HepG2 (cell line): Measurements from ENCODE around the gene CENPP. TPM values are rescaled to one million over a fixed set of nuclear protein-coding genes. Genes with fewer than 3 reads are reported as not detected.
A peak's percentile ranks its signal among the peaks of the same experiment; 100 is the strongest.

ENCODE experiments used
- ATAC-seq: fragments of 200-7000 bp; cut with Tn5 transposase; 3 replicates; pipeline ENCODE4 v1.9.1; 2020; ENCODE audit warnings: mild to moderate bottlenecking, moderate library complexity
- BruUV-seq: library from RNA; stranded (reverse); fragments of 400-500 nt; replicated peaks from 2 replicates; lab custom pipeline; 2021; lab: Mats Ljungman, UMichigan
- CTCF ChIA-PET: fragments of 300-600 bp; formaldehyde crosslinking; extraction: SDS; loops from one replicate; lab custom pipeline; 2021; ENCODE audit warnings: low total read pairs, inconsistent platforms, low intra/inter-chr PET ratio; lab: Yijun Ruan, JAX
- POLR2A ChIA-PET: fragments of 350-600 bp; sonication (Branson Sonifier 250); formaldehyde crosslinking; loops from one replicate; lab custom pipeline; 2020; ENCODE audit warnings: antibody characterized with exemption, inconsistent platforms; lab: Yijun Ruan, JAX
- DNase-seq: peaks from one replicate; pipeline ENCODE4 v3.0.0-alpha.2; 2015; ENCODE audit warnings: low spot score
- FAIRE-seq: peaks from 3 replicates; lab custom pipeline; 2011; peaks lifted over from hg19 to GRCh38; lab: Jason Lieb, UNC
- H2AFZ ChIP-seq: one replicate; pipeline ENCODE4 v1.6.1; 2011; ENCODE audit warnings: low read length, inconsistent platforms
- H3K27ac ChIP-seq: fragments of 300-600 bp; 3 replicates; pipeline ENCODE4 v1.8.0; 2011; ENCODE audit warnings: mixed run types, mild to moderate bottlenecking, mixed read lengths, low read length, inconsistent platforms; ENCODE audit not compliant: insufficient read depth; ENCODE audit errors: extremely low read length
- H3K27me3 ChIP-seq, 2 experiments: fragments of 200-600 bp in 1 of 2; 2 replicates in 1 of 2; 3 replicates in 1 of 2; pipeline versions ENCODE4 v1.6.0 to v1.8.0; 2011; ENCODE audit warnings: low read length in 2 of 2, mild to moderate bottlenecking in 2 of 2, moderate library complexity in 2 of 2, inconsistent platforms in 1 of 2; ENCODE audit not compliant: insufficient read depth in 2 of 2, control insufficient read depth in 1 of 2
- H3K36me3 ChIP-seq, 2 experiments: fragments of 200-600 bp in 1 of 2; replicated peaks in 1 of 2; 2 replicates in 1 of 2; 3 replicates in 1 of 2; pipeline versions ENCODE4 v1.5.1 to v1.8.0; 2011; ENCODE audit warnings: low read length in 2 of 2, inconsistent platforms in 1 of 2; ENCODE audit not compliant: insufficient read depth in 2 of 2, control insufficient read depth in 1 of 2
- H3K4me1 ChIP-seq: 2 replicates; pipeline ENCODE4 v1.5.1; 2012; ENCODE audit warnings: low read length, inconsistent platforms; ENCODE audit not compliant: insufficient read depth
- H3K4me2 ChIP-seq: 2 replicates; pipeline ENCODE4 v1.6.0; 2011; ENCODE audit warnings: low read depth, low read length, inconsistent platforms
- H3K4me3 ChIP-seq, 3 experiments: fragments of 200-600 bp in 1 of 3; sonication (generic), shearing (Covaris generic) in 1 of 3; replicated peaks in 1 of 3; 2 replicates each; pipeline ENCODE4 v1.5.1; 2011 to 2016; ENCODE audit warnings: low read length in 3 of 3, inconsistent platforms in 2 of 3, low read depth in 2 of 3, mild to moderate bottlenecking in 2 of 3, control low read depth in 1 of 3, mixed read lengths in 1 of 3; ENCODE audit not compliant: insufficient read depth in 1 of 3
- H3K79me2 ChIP-seq: one replicate; pipeline ENCODE4 v1.6.1; 2011; ENCODE audit warnings: low read length, inconsistent platforms; ENCODE audit not compliant: insufficient read depth
- H3K9ac ChIP-seq: 2 replicates; pipeline ENCODE4 v1.6.0; 2011; ENCODE audit warnings: mild to moderate bottlenecking, low read depth, low read length, inconsistent platforms; ENCODE audit not compliant: insufficient read depth
- H3K9me3 ChIP-seq: 2 replicates; pipeline ENCODE4 v1.5.1; 2012; ENCODE audit warnings: mild to moderate bottlenecking, low read length
- H4K20me1 ChIP-seq: 2 replicates; pipeline ENCODE4 v1.6.0; 2011; ENCODE audit warnings: inconsistent platforms, mild to moderate bottlenecking, low read length, moderate library complexity; ENCODE audit not compliant: insufficient read depth
- CCAR2 ChIP-seq: fragments of 200-400 bp; formaldehyde crosslinking; optimal IDR thresholded peaks from 2 replicates; pipeline ENCODE3; 2018; ENCODE audit warnings: low read depth, mild to moderate bottlenecking, low read length, moderate library complexity
- CHD2 ChIP-seq: IDR thresholded peaks from 2 replicates; pipeline ENCODE4 v1.6.1; 2011; ENCODE audit warnings: low read depth, low read length, improper control_type of control experiment
- EP300 ChIP-seq, 3 experiments: sonication (generic) in 1 of 3; formaldehyde crosslinking in 1 of 3; IDR thresholded peaks; 2 replicates each; pipeline versions ENCODE4 v1.5.1 to v1.6.1; 2011 to 2020; ENCODE audit warnings: low read depth in 2 of 3, low read length in 2 of 3, borderline replicate concordance in 1 of 3, improper control_type of control experiment in 1 of 3, mild to moderate bottlenecking in 1 of 3, missing genetic modification reagents in 1 of 3, moderate library complexity in 1 of 3
- MXD4 ChIP-seq: IDR thresholded peaks from 2 replicates; pipeline ENCODE4 v1.6.1; 2016; ENCODE audit warnings: mild to moderate bottlenecking, missing biosample characterization, missing genetic modification reagents
- NFYC ChIP-seq: IDR thresholded peaks from 2 replicates; pipeline ENCODE4 v1.6.1; 2016; ENCODE audit warnings: missing genetic modification reagents, missing compliant biosample characterization
- SOX6 ChIP-seq, 2 experiments: fragments of 450-650 bp in 1 of 2; sonication (generic) in 1 of 2; formaldehyde crosslinking in 1 of 2; IDR thresholded peaks; 2 replicates each; pipeline versions ENCODE4 v1.4.0 to v1.6.1; 2017 to 2020; ENCODE audit warnings: antibody characterized with exemption in 1 of 2, mild to moderate bottlenecking in 1 of 2, missing genetic modification reagents in 1 of 2
- SUZ12 ChIP-seq: fragments of 150-350 bp; IDR thresholded peaks from 2 replicates; pipeline ENCODE4 v1.6.1; 2014; ENCODE audit warnings: low read depth, low read length
- ZBTB39 ChIP-seq: sonication (generic); formaldehyde crosslinking; IDR thresholded peaks from 2 replicates; pipeline ENCODE4 v1.5.0; 2020; ENCODE audit warnings: missing genetic modification reagents
- ZFX ChIP-seq: sonication (generic); formaldehyde crosslinking; IDR thresholded peaks from 2 replicates; pipeline ENCODE4 v1.4.0; 2020; ENCODE audit warnings: mild to moderate bottlenecking, low read depth, missing genetic modification reagents, moderate library complexity
- ZHX2 ChIP-seq, 2 experiments: sonication (generic) in 1 of 2; formaldehyde crosslinking in 1 of 2; IDR thresholded peaks; 2 replicates each; pipeline versions ENCODE4 v1.6.1 to v1.9.0; 2014 to 2022; ENCODE audit warnings: antibody characterized with exemption in 1 of 2, borderline replicate concordance in 1 of 2, inconsistent platforms in 1 of 2, low read depth in 1 of 2, missing genetic modification reagents in 1 of 2
- ZKSCAN8 ChIP-seq: IDR thresholded peaks from 2 replicates; pipeline ENCODE4 v1.6.1; 2016; ENCODE audit warnings: borderline replicate concordance, missing genetic modification reagents, missing compliant biosample characterization
- ZNF121 ChIP-seq: sonication (generic); formaldehyde crosslinking; IDR thresholded peaks from 2 replicates; pipeline ENCODE4 v1.5.0; 2020; ENCODE audit warnings: mild to moderate bottlenecking, missing genetic modification reagents
- ZNF3 ChIP-seq: IDR thresholded peaks from 2 replicates; pipeline ENCODE4 v1.7.0; 2017; ENCODE audit warnings: inconsistent platforms
- ZNF326 ChIP-seq: sonication (generic); formaldehyde crosslinking; IDR thresholded peaks from 2 replicates; pipeline ENCODE4 v1.4.0; 2020; ENCODE audit warnings: missing genetic modification reagents, borderline replicate concordance
- ZNF564 ChIP-seq: sonication (generic); formaldehyde crosslinking; IDR thresholded peaks from 2 replicates; pipeline ENCODE4 v1.8.1; 2023; ENCODE audit warnings: mild to moderate bottlenecking, missing genetic modification reagents
- WGBS: methylation state at CpG from one replicate; pipeline ENCODE4 v1.1.6; 2017; ENCODE audit warnings: low lambda C conversion rate; 5-methylcytosine and 5-hydroxymethylcytosine counted together
- in situ Hi-C: cut with HindIII; loops from 2 replicates; pipeline ENCODE4 v1.10.0; 2017; ENCODE audit warnings: low pct_unique_long_range_greater_than_20kb; ENCODE audit not compliant: extremely low pct_ligation_motif_present
- intact Hi-C: fragments of 100-400 bp; cut with micrococcal nuclease; formaldehyde crosslinking; loops from one replicate; pipeline ENCODE4 v1.10.0; 2022; ENCODE audit not compliant: unreplicated experiment
- polyA plus RNA-seq, 8 experiments: library from polyadenylated mRNA; depleted of rRNA in 3 of 8; stranded (reverse) in 7 of 8; unstranded in 1 of 8; fragments of >200 nt; fragmentation: Illumina TruSeq in 4 of 8; extraction: Trizol in 4 of 8; gene quantifications; 2 replicates each; pipeline versions ENCODE4 v1.2.1 to v1.2.3, GENCODE V29; 2011 to 2016; ENCODE audit warnings: low read depth in 4 of 8, missing spikeins in 1 of 8, mixed read lengths in 1 of 8; ENCODE audit not compliant: insufficient read depth in 1 of 8
- total RNA-seq, 5 experiments: library from RNA; depleted of rRNA; stranded (reverse); fragments of >200 nt; fragmentation: Illumina TruSeq; extraction: Trizol; gene quantifications; 2 replicates each; pipeline ENCODE4 v1.2.3, GENCODE V29; 2016; ENCODE audit warnings: low read depth in 1 of 5
- TF ChIP-seq, protein P1 (sequence below): sonication (generic); formaldehyde crosslinking; IDR thresholded peaks from 2 replicates; pipeline ENCODE4 v1.4.0; 2020; ENCODE audit warnings: missing genetic modification reagents; ENCODE audit errors: not compliant biosample characterization

The CENPP gene
- total and polyA plus RNA-seq, 2 of the 13 experiments (the other 11 are each of a cell fraction or from before 2014, with no cell fraction given), result 2.0 to 11.4 TPM

GRCh38 chr9:92603100-92603499 lies 277.3 kb downstream of the CENPP start:
- FAIRE-seq, result no peak

More at GRCh38 chr9:92603100-92603499, 277.3 kb downstream of the CENPP start:
- CTCF ChIA-PET, result no interaction called here
- WGBS, result 45% methylated on average over 5 of the region's 5 CpGs
- DNase-seq, result peak; percentile 31
- Histone ChIP-seq H3K79me2 (no peaks in the 10 kb centered on the region), H3K27ac (no peak overlapping the region)
- TF ChIP-seq SUZ12, result no peak
- no peak for TF ChIP-seq CHD2
- no peak for TF ChIP-seq ZKSCAN8 (CRISPR knock-in tag)
- no peak for TF ChIP-seq ZNF564 (CRISPR knock-in tag)
- no peak for TF ChIP-seq EP300 (IDR thresholded peaks at IDR 0.05; ENCODE audit: low read depth in 2 of 2, low read length in 2 of 2)
- no peak for TF ChIP-seq EP300 (CRISPR knock-in tag; IDR thresholded peaks at IDR 0.05; ENCODE audit: borderline replicate concordance)
- TF ChIP-seq ZHX2 (IDR thresholded peaks at IDR 0.05; ENCODE audit: low read depth), result no peak
- no peak for TF ChIP-seq ZHX2 (CRISPR knock-in tag; IDR thresholded peaks at IDR 0.05; ENCODE audit: borderline replicate concordance)
- TF ChIP-seq, protein P1, sequence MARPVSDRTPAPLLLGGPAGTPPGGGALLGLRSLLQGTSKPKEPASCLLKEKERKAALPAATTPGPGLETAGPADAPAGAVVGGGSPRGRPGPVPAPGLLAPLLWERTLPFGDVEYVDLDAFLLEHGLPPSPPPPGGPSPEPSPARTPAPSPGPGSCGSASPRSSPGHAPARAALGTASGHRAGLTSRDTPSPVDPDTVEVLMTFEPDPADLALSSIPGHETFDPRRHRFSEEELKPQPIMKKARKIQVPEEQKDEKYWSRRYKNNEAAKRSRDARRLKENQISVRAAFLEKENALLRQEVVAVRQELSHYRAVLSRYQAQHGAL (CRISPR knock-in tag), result no peak
- no peak for TF ChIP-seq SOX6 (IDR thresholded peaks at IDR 0.05)
- peak; percentile 16; the same call in 1 of the 2 replicates for TF ChIP-seq SOX6 (CRISPR knock-in tag; IDR thresholded peaks at IDR 0.05)
- TF ChIP-seq ZNF121 (CRISPR knock-in tag), result 0 out of 2 replicates have a peak, but pooled peaks have one; percentile 20
- no peak for TF ChIP-seq NFYC (CRISPR knock-in tag)
- TF ChIP-seq ZNF326 (CRISPR knock-in tag), result no peak
- no peak for TF ChIP-seq CCAR2
- TF ChIP-seq ZNF3 (CRISPR knock-in tag), result 0 out of 2 replicates have a peak, but pooled peaks have one; percentile 34
- 0 out of 2 replicates have a peak, but pooled peaks have one; percentile 49 for TF ChIP-seq ZFX (CRISPR knock-in tag)
- TF ChIP-seq MXD4 (CRISPR knock-in tag), result no peak
- no peak for TF ChIP-seq ZBTB39 (CRISPR knock-in tag)
- TF ChIP-seq, all 625 proteins: peak for 4
- POLR2A ChIA-PET, result no interaction called here
- Histone ChIP-seq H4K20me1 (no peaks in the 10 kb centered on the region), H3K4me1 (peaks cover 52% of the 10 kb centered on the region), H3K9ac (no peak overlapping the region), H3K4me2 (peak overlapping the region; percentile 23; the same call in 1 of the 2 replicates), H3K9me3 (no peaks in the 10 kb centered on the region), H2AFZ (no peak overlapping the region), H3K36me3 (no peaks in the 10 kb centered on the region), H3K4me3 (no peak overlapping the region), H3K27me3 (no peaks in the 10 kb centered on the region)
- intact Hi-C loops (no loop called here), in situ Hi-C loops (no loop called here)
- BruUV-seq, result no TSS peak
- ATAC-seq, result peak; percentile 68
